ENCODE measurements around the gene SFPQ. TPM values are rescaled to one million over a fixed set of nuclear protein-coding genes. Genes with fewer than 3 reads are reported as not detected.

SFPQ gene
- total RNA-seq, 1 experiment from 2014 or later: 285 TPM

DNA sequence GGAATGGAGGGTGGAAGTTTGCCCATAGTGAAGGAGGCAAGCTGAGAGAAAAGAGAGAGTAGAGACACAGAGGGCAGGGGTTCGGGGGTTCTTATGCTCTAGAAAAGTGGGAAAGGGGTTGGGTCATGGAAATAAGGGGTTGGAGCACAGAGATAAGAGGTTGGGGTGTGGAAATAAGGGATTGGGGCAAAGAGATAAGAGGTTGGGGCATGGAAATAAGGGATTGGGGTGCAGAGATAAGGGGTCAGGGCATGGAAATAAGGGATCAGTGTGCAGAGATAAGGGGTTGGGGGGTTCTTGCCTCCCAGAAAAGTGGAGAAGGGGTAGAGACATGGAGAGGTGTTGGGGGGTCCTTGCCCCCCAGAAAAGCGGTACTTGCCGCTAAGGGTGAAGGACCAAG is 56.2 kb downstream of the SFPQ start:
- ChIA-PET CTCF (no interaction called here), POLR2A (no interaction called here)
- no peak overlapping the region for H3K4me3 Mint-ChIP-seq (ENCODE audit: unreplicated experiment)

More for the DNA sequence above, 56.2 kb downstream of the SFPQ start:
- DNase-seq: no peak
- H3K27me3 Mint-ChIP-seq (ENCODE audit: insufficient read depth, unreplicated experiment): peaks cover 3% of the 10 kb centered on the region
- H3K36me3 ChIP-seq (ENCODE audit: control insufficient read depth, insufficient read depth, low read length): no peaks in the 10 kb centered on the region
- TF ChIP-seq, protein P1, sequence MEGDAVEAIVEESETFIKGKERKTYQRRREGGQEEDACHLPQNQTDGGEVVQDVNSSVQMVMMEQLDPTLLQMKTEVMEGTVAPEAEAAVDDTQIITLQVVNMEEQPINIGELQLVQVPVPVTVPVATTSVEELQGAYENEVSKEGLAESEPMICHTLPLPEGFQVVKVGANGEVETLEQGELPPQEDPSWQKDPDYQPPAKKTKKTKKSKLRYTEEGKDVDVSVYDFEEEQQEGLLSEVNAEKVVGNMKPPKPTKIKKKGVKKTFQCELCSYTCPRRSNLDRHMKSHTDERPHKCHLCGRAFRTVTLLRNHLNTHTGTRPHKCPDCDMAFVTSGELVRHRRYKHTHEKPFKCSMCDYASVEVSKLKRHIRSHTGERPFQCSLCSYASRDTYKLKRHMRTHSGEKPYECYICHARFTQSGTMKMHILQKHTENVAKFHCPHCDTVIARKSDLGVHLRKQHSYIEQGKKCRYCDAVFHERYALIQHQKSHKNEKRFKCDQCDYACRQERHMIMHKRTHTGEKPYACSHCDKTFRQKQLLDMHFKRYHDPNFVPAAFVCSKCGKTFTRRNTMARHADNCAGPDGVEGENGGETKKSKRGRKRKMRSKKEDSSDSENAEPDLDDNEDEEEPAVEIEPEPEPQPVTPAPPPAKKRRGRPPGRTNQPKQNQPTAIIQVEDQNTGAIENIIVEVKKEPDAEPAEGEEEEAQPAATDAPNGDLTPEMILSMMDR (IDR thresholded peaks at IDR 0.05; ENCODE audit: insufficient read depth in 1 of 2, low read depth in 1 of 2, low read length in 1 of 2, severe bottlenecking in 1 of 2, unreplicated experiment in 1 of 2): no peak
- H3K27me3 ChIP-seq (replicated peaks; ENCODE audit: control insufficient read depth, insufficient read depth, low read length): no peaks in the 10 kb centered on the region
- no peak overlapping the region for H3K4me3 ChIP-seq (ENCODE audit: low read depth, low read length)
- H3K27ac Mint-ChIP-seq (ENCODE audit: unreplicated experiment): no peak overlapping the region
- H3K9me3 ChIP-seq: no peaks in the 10 kb centered on the region
- no TSS peak for BruUV-seq (replicated peaks)
- no peaks in the 10 kb centered on the region for H3K9me3 Mint-ChIP-seq (ENCODE audit: unreplicated experiment)
- no peaks in the 10 kb centered on the region for H3K36me3 Mint-ChIP-seq (ENCODE audit: insufficient read depth, unreplicated experiment)
- H3K4me1 Mint-ChIP-seq (ENCODE audit: low read depth, unreplicated experiment): no peaks in the 10 kb centered on the region
- no peaks in the 10 kb centered on the region for H3K4me1 ChIP-seq
- intact Hi-C loops (cut with micrococcal nuclease; ENCODE audit: unreplicated experiment): no loop called here

Other genes starting within 250 kb of the SFPQ start
- 13.0 and 13.9 TPM in 2 replicates for gene TMEM35B, start 207.8 kb downstream of the SFPQ start, total RNA-seq (2022)
- gene ZMYM6, start 161.2 kb downstream of the SFPQ start, total RNA-seq (2022): 10.0 and 10.1 TPM in 2 replicates
- gene ZMYM1, start 113.8 kb downstream of the SFPQ start, total RNA-seq (2022): 14.0 and 15.7 TPM in 2 replicates
- gene ZMYM4, start 75.6 kb upstream of the SFPQ start, total RNA-seq (2022): 26.5 and 31.1 TPM in 2 replicates